SW 1271 (cell line): Measurements from ENCODE around the gene DAAM2.

Experiments
- DNase-seq, 2 experiments: peaks; one replicate each; lab custom pipeline; 2025; lab: John Stamatoyannopoulos, UW

DAAM2 gene

GRCh38 chr6:39787322-39787721 is 4.9 kb upstream of the DAAM2 start:
- DNase-seq, result no peak

GRCh38 chr6:39790772-39791171 is 1.4 kb upstream of the DAAM2 start:
- no peak for DNase-seq

- DNase-seq, result no peak
Observed at GRCh38 chr6:39791311-39791710, 865 bp upstream of the DAAM2 start.

GRCh38 chr6:39792540-39793450 is 619 bp downstream of the DAAM2 start:
- DNase-seq, result no peak

- no peak for DNase-seq
Observed at GRCh38 chr6:39793516-39793915, 1.3 kb downstream of the DAAM2 start.

GRCh38 chr6:39794231-39794630 is 2.1 kb downstream of the DAAM2 start:
- DNase-seq, result no peak

GRCh38 chr6:39797751-39798150 is 5.6 kb downstream of the DAAM2 start:
- DNase-seq, result no peak

- no peak for DNase-seq
Observed at GRCh38 chr6:39800034-39801032, 8.2 kb downstream of the DAAM2 start.

GRCh38 chr6:39801456-39802251 is 9.5 kb downstream of the DAAM2 start:
- DNase-seq, result no peak

GRCh38 chr6:39803872-39804271 is 11.7 kb downstream of the DAAM2 start:
- no peak for DNase-seq

- no peak for DNase-seq
Observed at GRCh38 chr6:39804466-39805065, 12.4 kb downstream of the DAAM2 start.

- DNase-seq, result no peak
Observed at GRCh38 chr6:39806278-39806677, 14.1 kb downstream of the DAAM2 start.

GRCh38 chr6:39808346-39808745 is 16.2 kb downstream of the DAAM2 start:
- DNase-seq, result no peak

- no peak for DNase-seq
Observed at GRCh38 chr6:39808964-39809363, 16.8 kb downstream of the DAAM2 start.

GRCh38 chr6:39811835-39812345 is 19.7 kb downstream of the DAAM2 start:
- DNase-seq, result no peak

- DNase-seq, result no peak
Observed at GRCh38 chr6:39812496-39812852, 20.3 kb downstream of the DAAM2 start.

GRCh38 chr6:39812853-39813533 is 20.8 kb downstream of the DAAM2 start:
- DNase-seq, result no peak

GRCh38 chr6:39814236-39814635 is 22.1 kb downstream of the DAAM2 start:
- DNase-seq, result no peak

- no peak for DNase-seq
Observed at GRCh38 chr6:39815356-39815755, 23.2 kb downstream of the DAAM2 start.

GRCh38 chr6:39816747-39817146 is 24.6 kb downstream of the DAAM2 start:
- DNase-seq, result no peak

GRCh38 chr6:39818695-39819094 is 26.5 kb downstream of the DAAM2 start:
- no peak for DNase-seq
